Suprapubic skin (tissue), 4 donors: Measurements from ENCODE around the gene IL1R1. TPM values are rescaled to one million over a fixed set of nuclear protein-coding genes. Genes with fewer than 3 reads are reported as not detected.

Source experiments
- DNase-seq, 2 donors: peaks; one replicate each; pipeline ENCODE4 v3.0.0-alpha.2; 2019; ENCODE audit warnings: low spot score in 2 of 2
- H3K27ac ChIP-seq: fragments of 200-600 bp; sonication (generic); one replicate; pipeline ENCODE4 v1.5.1; 2019
- H3K27me3 ChIP-seq: fragments of 200-600 bp; sonication (generic); one replicate; pipeline ENCODE4 v1.5.1; 2019
- H3K36me3 ChIP-seq: fragments of 200-600 bp; sonication (generic); one replicate; pipeline ENCODE4 v1.5.1; 2019
- H3K4me1 ChIP-seq: fragments of 200-600 bp; sonication (generic); one replicate; pipeline ENCODE4 v1.5.1; 2019
- H3K4me3 ChIP-seq: fragments of 200-600 bp; sonication (generic); one replicate; pipeline ENCODE4 v1.5.1; 2019; ENCODE audit warnings: mild to moderate bottlenecking
- H3K9me3 ChIP-seq: fragments of 200-600 bp; sonication (generic); one replicate; pipeline ENCODE4 v1.5.1; 2019
- CTCF ChIP-seq, 2 donors: fragments of 200-600 bp in 1 of 2; fragments of 450-650 bp in 1 of 2; sonication (generic) in 1 of 2; IDR thresholded peaks; one replicate each; pipeline ENCODE4 v1.5.1; 2016 to 2019; ENCODE audit warnings: antibody characterized with exemption in 2 of 2, mild to moderate bottlenecking in 1 of 2, moderate library complexity in 1 of 2
- EP300 ChIP-seq: sonication (generic); formaldehyde crosslinking; IDR thresholded peaks from one replicate; pipeline ENCODE4 v1.6.1; 2017; ENCODE audit warnings: antibody characterized with exemption
- POLR2A ChIP-seq, 2 donors: fragments of 450-650 bp; IDR thresholded peaks; one replicate each; pipeline ENCODE4 v1.6.1; 2017; ENCODE audit warnings: antibody characterized with exemption in 2 of 2, mild to moderate bottlenecking in 2 of 2, moderate library complexity in 2 of 2
- POLR2AphosphoS5 ChIP-seq, 3 donors: sonication (generic); formaldehyde crosslinking; IDR thresholded peaks; one replicate each; pipeline ENCODE4 v1.6.1; 2017; ENCODE audit warnings: antibody characterized with exemption in 3 of 3
- whole genome bisulfite sequencing: methylation state at CpG from one replicate; pipeline ENCODE4 v1.1.5; 2018; 5-methylcytosine and 5-hydroxymethylcytosine counted together
- total RNA-seq, 4 donors: library from RNA; depleted of rRNA; stranded (reverse); fragments of >200 nt; gene quantifications; one replicate each; pipeline ENCODE4 v1.1.0, GENCODE V29; 2016

IL1R1 gene
- total RNA-seq, 4 donors from 2014 or later = 52.1 to 90.0 (median 58.8) TPM

GRCh38 chr2:102098756-102099155 lies 43.8 kb upstream of the IL1R1 start:
- Histone ChIP-seq H3K4me3 (no peak overlapping the region), H3K36me3 (no peaks in the 10 kb centered on the region), H3K9me3 (no peaks in the 10 kb centered on the region), H3K27me3 (no peaks in the 10 kb centered on the region), H3K4me1 (peaks cover 4% of the 10 kb centered on the region), H3K27ac (no peak overlapping the region)
- WGBS = 74% methylated on average over 4 of the region's 4 CpGs
- TF ChIP-seq EP300 (no peak), POLR2A (IDR thresholded peaks at IDR 0.05) (no peak), POLR2AphosphoS5 (IDR thresholded peaks at IDR 0.05) (no peak), CTCF (IDR thresholded peaks at IDR 0.05) (no peak)
- no peak for DNase-seq

- TF ChIP-seq EP300 (no peak), POLR2A (IDR thresholded peaks at IDR 0.05) (no peak), POLR2AphosphoS5 (IDR thresholded peaks at IDR 0.05) (no peak), CTCF (IDR thresholded peaks at IDR 0.05) (no peak)
Observed at GRCh38 chr2:102099536-102100298, 42.8 kb upstream of the IL1R1 start.

GRCh38 chr2:102100371-102101096 lies 42.0 kb upstream of the IL1R1 start:
- H3K9me3 ChIP-seq = no peaks in the 10 kb centered on the region
- H3K27me3 ChIP-seq = no peaks in the 10 kb centered on the region
- no peak overlapping the region for H3K27ac ChIP-seq
- WGBS = 80% methylated on average over 5 of the region's 5 CpGs
- DNase-seq = no peak
- no peaks in the 10 kb centered on the region for H3K36me3 ChIP-seq
- peaks cover 14% of the 10 kb centered on the region for H3K4me1 ChIP-seq
- H3K4me3 ChIP-seq = no peak overlapping the region
- TF ChIP-seq POLR2AphosphoS5 (IDR thresholded peaks at IDR 0.05) (no peak), POLR2A (IDR thresholded peaks at IDR 0.05) (no peak), CTCF (IDR thresholded peaks at IDR 0.05) (no peak), EP300 (no peak)

More at GRCh38 chr2:102099536-102100298, 42.8 kb upstream of the IL1R1 start:
- Histone ChIP-seq H3K9me3 (no peaks in the 10 kb centered on the region), H3K27ac (no peak overlapping the region), H3K4me3 (no peak overlapping the region), H3K27me3 (no peaks in the 10 kb centered on the region), H3K36me3 (no peaks in the 10 kb centered on the region), H3K4me1 (peaks cover 10% of the 10 kb centered on the region)
- 66% methylated on average over 7 of the region's 7 CpGs for WGBS
- no peak for DNase-seq

- H3K4me1 ChIP-seq = peaks cover 16% of the 10 kb centered on the region
Observed at GRCh38 chr2:102101097-102101848, 41.3 kb upstream of the IL1R1 start.

More at GRCh38 chr2:102101097-102101848, 41.3 kb upstream of the IL1R1 start:
- H3K36me3 ChIP-seq = no peaks in the 10 kb centered on the region
- H3K27me3 ChIP-seq = no peaks in the 10 kb centered on the region
- H3K4me3 ChIP-seq = no peak overlapping the region
- no peaks in the 10 kb centered on the region for H3K9me3 ChIP-seq
- no peak for DNase-seq
- 96% methylated on average over 5 of the region's 5 CpGs for WGBS
- no peak overlapping the region for H3K27ac ChIP-seq
- TF ChIP-seq CTCF (IDR thresholded peaks at IDR 0.05) = no peak
- no peak for TF ChIP-seq POLR2AphosphoS5 (IDR thresholded peaks at IDR 0.05)
- TF ChIP-seq EP300 = no peak
- TF ChIP-seq POLR2A (IDR thresholded peaks at IDR 0.05) = no peak
